Umbilical cord (tissue), 2 donors: ENCODE results near the gene ZSCAN10. TPM values are rescaled to one million over a fixed set of nuclear protein-coding genes. Genes with fewer than 3 reads are reported as not detected.

Source experiments
- DNase-seq: peaks from one replicate; pipeline ENCODE4 v3.0.0-alpha.2; 2015; ENCODE audit warnings: low spot score
- total RNA-seq: library from RNA; depleted of rRNA; stranded (reverse); fragments of >200 nt; gene quantifications from one replicate; pipeline ENCODE4 v1.2.3, GENCODE V29; 2014; ENCODE audit warnings: low replicate concordance; ENCODE audit not compliant: insufficient read depth

ZSCAN10 gene
- total RNA-seq, 1 donor from 2014 or later, result not detected

GRCh38 chr16:3049921-3050481, 49.1 kb downstream of the ZSCAN10 start:
- DNase-seq, result no peak

DNA sequence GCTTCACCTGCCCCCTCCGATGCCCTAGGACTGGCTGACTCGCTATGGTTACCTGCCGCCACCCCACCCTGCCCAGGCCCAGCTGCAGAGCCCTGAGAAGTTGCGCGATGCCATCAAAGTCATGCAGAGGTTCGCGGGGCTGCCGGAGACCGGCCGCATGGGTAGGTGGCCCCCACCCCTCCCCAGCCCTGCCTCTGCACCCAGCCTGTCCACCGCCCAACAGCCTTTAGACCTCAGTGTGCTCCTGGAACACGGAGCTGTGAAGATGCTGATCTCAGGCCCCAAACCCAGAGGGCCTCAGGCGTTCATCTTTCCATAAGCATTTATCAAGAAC, 51.7 kb downstream of the ZSCAN10 start:
- no peak for DNase-seq

- no peak for DNase-seq
Measured at GRCh38 chr16:3046641-3047386, 52.3 kb downstream of the ZSCAN10 start.

DNA sequence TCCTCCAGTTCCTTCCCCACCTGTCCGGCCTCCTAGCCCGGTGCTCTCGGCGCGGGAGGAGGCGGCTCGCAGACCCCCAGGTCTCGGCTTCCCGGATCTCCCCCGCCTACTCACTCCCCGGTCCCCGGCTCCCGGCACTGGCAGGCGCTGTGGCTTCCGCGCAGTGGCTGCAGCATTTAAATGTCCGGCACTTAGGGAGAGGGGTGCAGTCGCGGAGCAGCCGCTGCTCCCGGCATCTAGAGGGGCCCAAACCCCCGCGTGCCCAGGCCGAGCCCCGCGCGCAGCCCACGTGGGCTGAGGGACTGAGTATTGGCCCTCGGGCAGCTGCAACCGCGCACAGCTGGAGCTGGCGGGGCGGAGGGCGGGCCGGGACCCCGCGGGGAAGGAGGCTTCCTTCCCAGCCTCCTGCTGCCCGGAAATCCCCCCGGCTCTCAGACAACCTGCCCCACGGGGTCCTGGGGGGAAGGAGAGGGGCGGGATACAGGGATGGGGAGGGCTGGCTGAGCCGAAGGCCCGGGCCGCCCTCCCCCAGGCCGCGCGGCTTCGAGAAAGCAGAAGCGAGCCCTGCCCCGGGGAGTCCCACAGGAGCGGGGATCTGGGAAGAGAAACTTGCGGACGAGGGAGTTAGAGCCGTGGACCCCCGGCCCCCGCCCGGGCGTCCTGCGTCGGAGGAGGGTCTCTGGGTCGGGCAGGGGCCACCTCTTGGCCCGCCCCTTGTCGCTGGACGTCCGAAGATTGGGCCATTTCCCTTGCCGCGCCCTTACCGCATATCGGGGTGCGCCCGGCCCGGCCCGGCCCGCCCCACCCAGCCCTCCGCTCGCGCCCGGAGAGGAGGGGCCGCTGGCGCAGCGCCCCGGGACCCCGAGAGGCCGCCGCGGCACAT, 53.1 kb downstream of the ZSCAN10 start, which contains the start of gene MMP25:
MMP25 (plus strand) TSS at position 804 of the 883 bp plus-strand sequence. CDS start 357 bp downstream, outside the sequence.
- no peak for DNase-seq

DNA sequence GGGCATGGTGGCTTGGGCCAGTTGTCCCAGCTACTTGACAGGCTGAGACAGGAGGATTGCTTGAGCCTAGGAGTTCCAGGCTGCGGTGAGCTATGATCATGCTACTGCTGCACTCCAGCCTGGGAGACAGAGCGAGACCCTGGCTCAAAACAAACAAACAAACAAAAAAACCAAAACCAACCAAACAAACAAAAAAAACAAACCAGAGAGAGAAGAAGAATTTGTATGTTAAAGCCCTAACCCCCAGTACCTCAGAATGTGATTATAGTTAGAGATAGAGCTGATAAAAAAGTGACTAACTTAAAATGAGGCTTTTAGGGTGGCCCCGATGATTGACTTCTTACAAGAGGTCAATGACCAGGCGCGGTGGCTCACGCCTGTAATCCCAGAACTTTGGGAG, 54.4 kb downstream of the ZSCAN10 start:
- no peak for DNase-seq

- no peak for DNase-seq
Measured at GRCh38 chr16:3042376-3042775, 56.7 kb downstream of the ZSCAN10 start.

DNA sequence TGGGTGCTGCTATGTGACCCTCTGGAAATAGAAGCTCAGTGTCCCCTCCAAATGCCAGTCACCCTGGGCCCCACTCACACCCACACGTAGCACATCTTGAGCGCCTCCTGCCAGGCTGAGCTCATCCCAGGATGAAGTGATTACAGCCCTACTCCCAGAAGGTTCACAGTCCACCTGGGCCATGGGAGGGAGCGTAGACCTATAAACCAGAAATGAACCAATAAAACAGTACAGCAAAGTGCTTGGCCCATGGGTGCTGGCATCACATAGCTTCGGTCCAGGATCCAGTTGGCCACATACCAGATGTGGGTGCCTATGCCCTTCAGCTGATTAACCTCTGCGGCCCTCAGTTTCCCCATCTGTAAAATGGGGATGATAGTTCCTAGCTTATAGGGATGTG, 60.2 kb downstream of the ZSCAN10 start:
- no peak for DNase-seq

Other genes starting within 250 kb of the ZSCAN10 start
- gene PRSS22, start 241.1 kb downstream of the ZSCAN10 start, total RNA-seq, result 3.1 TPM
- 25.5 TPM for gene FLYWCH2, start 216.1 kb downstream of the ZSCAN10 start, total RNA-seq
- 30.8 TPM for gene FLYWCH1, start 187.4 kb downstream of the ZSCAN10 start, total RNA-seq
- 0.48 TPM for gene KREMEN2, start 135.0 kb downstream of the ZSCAN10 start, total RNA-seq
- 5.8 TPM for gene PAQR4, start 129.9 kb downstream of the ZSCAN10 start, total RNA-seq
- gene PKMYT1, start 118.8 kb downstream of the ZSCAN10 start, total RNA-seq, result 6.0 TPM
- not detected for gene CLDN9, start 86.4 kb downstream of the ZSCAN10 start, total RNA-seq
- 0.72 TPM for gene CLDN6, start 81.1 kb downstream of the ZSCAN10 start, total RNA-seq
- 150 TPM for gene TNFRSF12A, start 78.9 kb downstream of the ZSCAN10 start, total RNA-seq
- gene HCFC1R1, start 75.4 kb downstream of the ZSCAN10 start, total RNA-seq, result 3.1 TPM
- gene THOC6, start 75.3 kb downstream of the ZSCAN10 start, total RNA-seq, result 29.4 TPM
- gene BICDL2, start 62.4 kb downstream of the ZSCAN10 start, total RNA-seq, result 2.2 TPM
- 0.24 TPM for gene MMP25, start 52.7 kb downstream of the ZSCAN10 start, total RNA-seq
- 13.2 TPM for gene IL32, start 33.7 kb downstream of the ZSCAN10 start, total RNA-seq
- 8.9 TPM for gene ZNF205, start 13.3 kb upstream of the ZSCAN10 start, total RNA-seq
- gene ZNF213, start 35.7 kb upstream of the ZSCAN10 start, total RNA-seq, result 0.96 TPM
- 0.96 TPM for gene OR1F1, start 88.9 kb upstream of the ZSCAN10 start, total RNA-seq
- 13.5 TPM for gene ZNF200, start 135.9 kb upstream of the ZSCAN10 start, total RNA-seq
- gene MEFV, start 157.3 kb upstream of the ZSCAN10 start, total RNA-seq, result 6.7 TPM
- 53.7 TPM for gene ZNF263, start 184.2 kb upstream of the ZSCAN10 start, total RNA-seq
- gene TIGD7, start 206.1 kb upstream of the ZSCAN10 start, total RNA-seq, result 20.5 TPM
- gene ZNF75A, start 206.2 kb upstream of the ZSCAN10 start, total RNA-seq, result 28.4 TPM